T-helper 9 cell (primary cell): ENCODE results near the gene ABR.
"Not testable (repeated sequence)": the region's sequence is repeated elsewhere in the genome, so short reads cannot be mapped to it uniquely, and the experiment has no call there.

ENCODE experiments used
- DNase-seq: peaks from one replicate; pipeline ENCODE4 v3.0.0-alpha.2; 2020

ABR gene

GRCh38 chr17:1045456-1045855 is 134.3 kb downstream of the ABR start:
- DNase-seq = no peak

GRCh38 chr17:1044387-1045009 is 135.3 kb downstream of the ABR start:
- not testable (repeated sequence) for DNase-seq

GRCh38 chr17:1043601-1044251 is 136.1 kb downstream of the ABR start:
- no peak for DNase-seq

GRCh38 chr17:1042486-1042885 is 137.3 kb downstream of the ABR start:
- DNase-seq = no peak

- DNase-seq = no peak
Measured at GRCh38 chr17:1041746-1042145, 138.0 kb downstream of the ABR start.

GRCh38 chr17:1040216-1040600 is 139.6 kb downstream of the ABR start:
- no peak for DNase-seq

- DNase-seq = no peak
Measured at GRCh38 chr17:1039511-1040215, 140.1 kb downstream of the ABR start.

GRCh38 chr17:1039123-1039507 is 140.7 kb downstream of the ABR start:
- DNase-seq = no peak

- no peak for DNase-seq
Measured at GRCh38 chr17:1038459-1039122, 141.2 kb downstream of the ABR start.

- DNase-seq = no peak
Measured at GRCh38 chr17:1037238-1037879, 142.4 kb downstream of the ABR start.

GRCh38 chr17:1036845-1037237 is 142.9 kb downstream of the ABR start:
- no peak for DNase-seq

GRCh38 chr17:1036171-1036844 is 143.5 kb downstream of the ABR start:
- no peak for DNase-seq

- DNase-seq = no peak
Measured at GRCh38 chr17:1035546-1036170, 144.1 kb downstream of the ABR start.

GRCh38 chr17:1034652-1035210 is 145.1 kb downstream of the ABR start:
- DNase-seq = no peak

- DNase-seq = no peak
Measured at GRCh38 chr17:1033503-1033902, 146.3 kb downstream of the ABR start.

- no peak for DNase-seq
Measured at GRCh38 chr17:1032391-1032790, 147.4 kb downstream of the ABR start.

GRCh38 chr17:1031711-1032110 is 148.1 kb downstream of the ABR start:
- DNase-seq = no peak

GRCh38 chr17:1030684-1031532 is 148.9 kb downstream of the ABR start:
- DNase-seq = no peak

GRCh38 chr17:1029922-1030644 is 149.7 kb downstream of the ABR start:
- no peak for DNase-seq
